A549 (cell line): ENCODE measurements around the gene CAP2.

Experiments
- JUN ChIP-seq, 2 experiments: fragments of >200 bp; sonication (Bioruptor Twin); formaldehyde crosslinking; IDR thresholded peaks; 2 replicates in 1 of 2; 3 replicates in 1 of 2; pipeline ENCODE4 v1.6.1; 2016 to 2017
- RAD21 ChIP-seq, 2 experiments: fragments of >200 bp in 1 of 2; sonication (Bioruptor Twin) in 1 of 2; formaldehyde crosslinking in 1 of 2; IDR thresholded peaks in 1 of 2; conservative IDR thresholded peaks in 1 of 2; 2 replicates in 1 of 2; 3 replicates in 1 of 2; pipeline ENCODE4 v1.6.1; 2012 to 2018; ENCODE audit warnings: inconsistent platforms in 1 of 2
- SREBF2 ChIP-seq: fragments of 450-650 bp; IDR thresholded peaks from 2 replicates; pipeline ENCODE4 v1.6.1; 2014; ENCODE audit warnings: mild to moderate bottlenecking, moderate library complexity
- TF ChIP-seq, protein P1 (sequence below): fragments of >200 bp; sonication (Bioruptor Twin); formaldehyde crosslinking; IDR thresholded peaks from 3 replicates; pipeline ENCODE4 v1.5.1; 2016

DNA sequence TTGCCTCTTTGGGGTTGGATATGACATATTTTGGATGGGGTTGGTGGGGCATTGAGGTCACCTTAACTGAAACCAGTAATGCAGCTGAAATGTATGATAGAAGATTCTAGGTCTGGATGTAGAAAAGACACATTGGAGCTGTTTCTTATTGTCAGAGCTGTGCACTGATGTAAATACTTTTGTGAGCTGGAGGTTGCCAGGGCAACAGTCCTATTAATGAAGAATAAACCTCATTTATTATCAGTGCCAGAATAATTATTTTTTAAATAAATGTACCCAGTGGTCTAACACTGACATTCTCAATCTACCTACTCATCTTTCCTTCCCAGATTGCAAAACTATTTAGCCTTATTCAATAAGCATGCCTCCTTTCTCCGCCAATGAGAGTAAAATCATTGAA, 57.0 kb downstream of the CAP2 start:
- no peak for TF ChIP-seq SREBF2
- TF ChIP-seq, protein P1, sequence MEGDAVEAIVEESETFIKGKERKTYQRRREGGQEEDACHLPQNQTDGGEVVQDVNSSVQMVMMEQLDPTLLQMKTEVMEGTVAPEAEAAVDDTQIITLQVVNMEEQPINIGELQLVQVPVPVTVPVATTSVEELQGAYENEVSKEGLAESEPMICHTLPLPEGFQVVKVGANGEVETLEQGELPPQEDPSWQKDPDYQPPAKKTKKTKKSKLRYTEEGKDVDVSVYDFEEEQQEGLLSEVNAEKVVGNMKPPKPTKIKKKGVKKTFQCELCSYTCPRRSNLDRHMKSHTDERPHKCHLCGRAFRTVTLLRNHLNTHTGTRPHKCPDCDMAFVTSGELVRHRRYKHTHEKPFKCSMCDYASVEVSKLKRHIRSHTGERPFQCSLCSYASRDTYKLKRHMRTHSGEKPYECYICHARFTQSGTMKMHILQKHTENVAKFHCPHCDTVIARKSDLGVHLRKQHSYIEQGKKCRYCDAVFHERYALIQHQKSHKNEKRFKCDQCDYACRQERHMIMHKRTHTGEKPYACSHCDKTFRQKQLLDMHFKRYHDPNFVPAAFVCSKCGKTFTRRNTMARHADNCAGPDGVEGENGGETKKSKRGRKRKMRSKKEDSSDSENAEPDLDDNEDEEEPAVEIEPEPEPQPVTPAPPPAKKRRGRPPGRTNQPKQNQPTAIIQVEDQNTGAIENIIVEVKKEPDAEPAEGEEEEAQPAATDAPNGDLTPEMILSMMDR = no peak
- TF ChIP-seq RAD21 (conservative IDR thresholded peaks at IDR 0.05 in 1 of 2, IDR thresholded peaks at IDR 0.05 in 1 of 2) = no peak
- no peak for TF ChIP-seq JUN (IDR thresholded peaks at IDR 0.05)
